GM23338 (cell line): Measurements from ENCODE around the gene DOCK10. TPM values are rescaled to one million over a fixed set of nuclear protein-coding genes. Genes with fewer than 3 reads are reported as not detected.

Experiments
- ATAC-seq: fragments of 200-7000 bp; cut with Tn5 transposase; 3 replicates; pipeline ENCODE4 v1.9.1; 2020
- DNase-seq: peaks from one replicate; pipeline ENCODE4 v3.0.0-alpha.2; 2015; ENCODE audit warnings: low spot score
- H2AFZ ChIP-seq: fragments of 200-600 bp; sonication (generic); 2 replicates; pipeline ENCODE4 v1.8.0; 2016; ENCODE audit warnings: antibody characterized with exemption, mild to moderate bottlenecking, moderate library complexity
- H3F3A ChIP-seq: fragments of 200-600 bp; sonication (generic); replicated peaks from 2 replicates; pipeline ENCODE4 v1.8.0; 2017; ENCODE audit warnings: antibody characterized with exemption, mixed run types, low read depth
- H3K27ac ChIP-seq: fragments of 200-600 bp; sonication (generic); 2 replicates; pipeline ENCODE4 v1.6.1; 2016; ENCODE audit warnings: low read depth
- H3K27me3 ChIP-seq: fragments of 200-600 bp; sonication (generic); 2 replicates; pipeline ENCODE4 v1.8.0; 2016; ENCODE audit warnings: mild to moderate bottlenecking, mixed run types, moderate library complexity; ENCODE audit not compliant: insufficient read depth
- H3K36me3 ChIP-seq: fragments of 200-600 bp; sonication (generic); 2 replicates; pipeline ENCODE4 v1.8.0; 2016; ENCODE audit warnings: mild to moderate bottlenecking; ENCODE audit not compliant: insufficient read depth
- H3K4me1 ChIP-seq: fragments of 200-600 bp; sonication (generic); 2 replicates; pipeline ENCODE4 v1.8.0; 2016; ENCODE audit warnings: mild to moderate bottlenecking, moderate library complexity; ENCODE audit not compliant: insufficient read depth
- H3K4me2 ChIP-seq: fragments of 200-600 bp; sonication (generic); 2 replicates; pipeline ENCODE4 v1.7.1; 2017; ENCODE audit warnings: mixed run types
- H3K4me3 ChIP-seq: fragments of 200-600 bp; sonication (generic); 2 replicates; pipeline ENCODE4 v1.6.1; 2016; ENCODE audit warnings: mixed run types
- H3K79me2 ChIP-seq: fragments of 200-600 bp; sonication (generic); replicated peaks from 2 replicates; pipeline ENCODE4 v1.8.0; 2017; ENCODE audit warnings: mild to moderate bottlenecking; ENCODE audit not compliant: insufficient read depth
- H3K9me2 ChIP-seq: fragments of 200-600 bp; sonication (generic); 2 replicates; pipeline ENCODE4 v1.8.0; 2017; ENCODE audit not compliant: insufficient read depth
- H4K20me1 ChIP-seq: fragments of 200-600 bp; sonication (generic); replicated peaks from 2 replicates; pipeline ENCODE4 v1.8.0; 2017; ENCODE audit warnings: mild to moderate bottlenecking; ENCODE audit not compliant: insufficient read depth
- H3K27ac Mint-ChIP-seq: 2 replicates; pipeline ENCODE4 v1.8.0; 2020; ENCODE audit warnings: inconsistent platforms, mild to moderate bottlenecking, moderate library complexity, mixed read lengths
- H3K27me3 Mint-ChIP-seq: 3 replicates; pipeline ENCODE4 v1.8.0; 2022; ENCODE audit warnings: low read depth, mild to moderate bottlenecking, moderate library complexity, mixed read lengths, inconsistent platforms; ENCODE audit not compliant: insufficient read depth, poor library complexity
- H3K36me3 Mint-ChIP-seq: 3 replicates; pipeline ENCODE4 v1.8.0; 2021; ENCODE audit warnings: low read depth, mild to moderate bottlenecking, inconsistent platforms, moderate library complexity, mixed read lengths
- H3K4me1 Mint-ChIP-seq: 3 replicates; pipeline ENCODE4 v1.8.0; 2020; ENCODE audit warnings: mild to moderate bottlenecking, inconsistent platforms, mixed read lengths
- H3K4me3 Mint-ChIP-seq: 3 replicates; pipeline ENCODE4 v1.8.0; 2021; ENCODE audit warnings: moderate library complexity, mild to moderate bottlenecking, inconsistent platforms, mixed read lengths
- H3K9me3 Mint-ChIP-seq: 3 replicates; pipeline ENCODE4 v1.8.0; 2020; ENCODE audit warnings: moderate library complexity, mild to moderate bottlenecking, inconsistent platforms, mixed read lengths
- CREB1 ChIP-seq: fragments of 250-450 bp; sonication (Bioruptor Pico); IDR thresholded peaks from 2 replicates; pipeline ENCODE4 v1.5.0; 2020; ENCODE audit warnings: low read depth, mild to moderate bottlenecking, moderate library complexity
- ETS1 ChIP-seq: IDR thresholded peaks from 2 replicates; pipeline ENCODE4 v1.6.1; 2016; ENCODE audit warnings: antibody characterized with exemption
- EZH2 ChIP-seq: fragments of 200-600 bp; sonication (generic); IDR thresholded peaks from one replicate; pipeline ENCODE4 v1.8.0; 2017; ENCODE audit warnings: antibody characterized with exemption, mild to moderate bottlenecking, low read depth; ENCODE audit not compliant: unreplicated experiment
- NANOG ChIP-seq: IDR thresholded peaks from 2 replicates; pipeline ENCODE4 v1.6.1; 2016; ENCODE audit warnings: antibody characterized with exemption, borderline replicate concordance
- POLR2AphosphoS5 ChIP-seq: IDR thresholded peaks from 2 replicates; pipeline ENCODE4 v1.6.1; 2016; ENCODE audit warnings: antibody characterized with exemption, low read depth
- STAT1 ChIP-seq: IDR thresholded peaks from one replicate; pipeline ENCODE4 v1.6.1; 2016; ENCODE audit warnings: antibody characterized with exemption; ENCODE audit not compliant: unreplicated experiment
- ZNF114 ChIP-seq: fragments of 250-450 bp; sonication (Bioruptor Pico); IDR thresholded peaks from 2 replicates; pipeline ENCODE4 v1.5.0; 2020; ENCODE audit warnings: mild to moderate bottlenecking, moderate library complexity
- ZNF331 ChIP-seq: fragments of 250-450 bp; sonication (Bioruptor Pico); IDR thresholded peaks from 2 replicates; pipeline ENCODE4 v1.5.0; 2020; ENCODE audit warnings: low read depth, mild to moderate bottlenecking, moderate library complexity
- ZNF462 ChIP-seq: fragments of 250-450 bp; sonication (Bioruptor Pico); IDR thresholded peaks from 2 replicates; pipeline ENCODE4 v1.5.0; 2020; ENCODE audit warnings: mild to moderate bottlenecking, moderate library complexity
- polyA plus RNA-seq: library from polyadenylated mRNA; unstranded; fragments of >200 nt; fragmentation: Nextera tagmentation; extraction: Ambion mirVana; gene quantifications from 2 replicates; pipeline ENCODE4 v1.2.1, GENCODE V29; 2016
- total RNA-seq: library from RNA; depleted of rRNA; stranded (reverse); fragments of >200 nt; shearing (Covaris generic); gene quantifications from 2 replicates; pipeline ENCODE4 v1.2.3, GENCODE V29; 2014

The DOCK10 gene
- total and polyA plus RNA-seq, 2 experiments from 2014 or later: 1.0 to 1.7 TPM

- Histone ChIP-seq H3F3A (no peaks in the 10 kb centered on the region), H3K4me3 (no peak overlapping the region), H3K4me1 (no peaks in the 10 kb centered on the region), H3K9me2 (peaks cover 10% of the 10 kb centered on the region; the same call in 1 of the 2 replicates), H3K27ac (no peak overlapping the region), H3K36me3 (no peaks in the 10 kb centered on the region; the same call in 1 of the 2 replicates), H2AFZ (no peak overlapping the region), H4K20me1 (no peaks in the 10 kb centered on the region), H3K79me2 (no peaks in the 10 kb centered on the region), H3K4me2 (no peak overlapping the region), H3K27me3 (no peaks in the 10 kb centered on the region)
- H3K9me3 Mint-ChIP-seq: peaks cover 19% of the 10 kb centered on the region
- H3K4me1 Mint-ChIP-seq: no peaks in the 10 kb centered on the region
- H3K27me3 Mint-ChIP-seq: no peaks in the 10 kb centered on the region
- TF ChIP-seq POLR2AphosphoS5 (no peak), ETS1 (no peak), CREB1 (CRISPR knock-in tag) (no peak), EZH2 (no peak)
- ATAC-seq: no peak
- DNase-seq: no peak
- H3K27ac Mint-ChIP-seq: no peak overlapping the region
- H3K36me3 Mint-ChIP-seq: no peaks in the 10 kb centered on the region; the same call in 2 of the 3 replicates
- no peak overlapping the region for H3K4me3 Mint-ChIP-seq
These were observed 277.6 kb downstream of the DOCK10 start for GRCh38 chr2:224764565-224765236.

- Histone ChIP-seq H3K4me2 (no peak overlapping the region), H3K9me2 (0 out of 2 replicates have a peak, but pooled peaks cover 5% of the 10 kb centered on the region), H3K27ac (no peak overlapping the region), H3K27me3 (no peaks in the 10 kb centered on the region), H4K20me1 (no peaks in the 10 kb centered on the region), H2AFZ (no peak overlapping the region), H3K4me1 (no peaks in the 10 kb centered on the region), H3F3A (no peaks in the 10 kb centered on the region), H3K4me3 (no peak overlapping the region), H3K36me3 (no peaks in the 10 kb centered on the region; the same call in 1 of the 2 replicates), H3K79me2 (no peaks in the 10 kb centered on the region)
- Mint-ChIP-seq H3K4me3 (no peak overlapping the region), H3K36me3 (peaks cover 25% of the 10 kb centered on the region), H3K4me1 (no peaks in the 10 kb centered on the region), H3K27me3 (peaks cover 2% of the 10 kb centered on the region), H3K27ac (no peak overlapping the region), H3K9me3 (peaks cover 53% of the 10 kb centered on the region)
- no peak for DNase-seq
- TF ChIP-seq CREB1 (CRISPR knock-in tag) (no peak), NANOG (no peak), EZH2 (no peak), ZNF331 (CRISPR knock-in tag) (no peak), ZNF462 (CRISPR knock-in tag) (no peak), STAT1 (no peak), ZNF114 (CRISPR knock-in tag) (no peak)
- no peak for ATAC-seq
These were observed 284.2 kb downstream of the DOCK10 start for GRCh38 chr2:224757934-224758548.
